Measurements from ENCODE around the gene PRICKLE3. TPM values are rescaled to one million over a fixed set of nuclear protein-coding genes. Genes with fewer than 3 reads are reported as not detected.

PRICKLE3 gene
- total RNA-seq, 1 experiment from 2014 or later = 14.5 TPM

- peaks cover 6% of the 10 kb centered on the region for H3K9me3 Mint-ChIP-seq (ENCODE audit: unreplicated experiment)
- no peaks in the 10 kb centered on the region for H3K27me3 Mint-ChIP-seq (ENCODE audit: insufficient read depth, unreplicated experiment)
- H3K27ac Mint-ChIP-seq (ENCODE audit: low read depth, unreplicated experiment) = peak overlapping the region; percentile 86
- peaks cover 16% of the 10 kb centered on the region for H3K4me1 Mint-ChIP-seq (ENCODE audit: insufficient read depth, unreplicated experiment)
- peak overlapping the region; percentile 83 for H3K4me3 Mint-ChIP-seq (ENCODE audit: unreplicated experiment)
- TF ChIP-seq, protein P1, sequence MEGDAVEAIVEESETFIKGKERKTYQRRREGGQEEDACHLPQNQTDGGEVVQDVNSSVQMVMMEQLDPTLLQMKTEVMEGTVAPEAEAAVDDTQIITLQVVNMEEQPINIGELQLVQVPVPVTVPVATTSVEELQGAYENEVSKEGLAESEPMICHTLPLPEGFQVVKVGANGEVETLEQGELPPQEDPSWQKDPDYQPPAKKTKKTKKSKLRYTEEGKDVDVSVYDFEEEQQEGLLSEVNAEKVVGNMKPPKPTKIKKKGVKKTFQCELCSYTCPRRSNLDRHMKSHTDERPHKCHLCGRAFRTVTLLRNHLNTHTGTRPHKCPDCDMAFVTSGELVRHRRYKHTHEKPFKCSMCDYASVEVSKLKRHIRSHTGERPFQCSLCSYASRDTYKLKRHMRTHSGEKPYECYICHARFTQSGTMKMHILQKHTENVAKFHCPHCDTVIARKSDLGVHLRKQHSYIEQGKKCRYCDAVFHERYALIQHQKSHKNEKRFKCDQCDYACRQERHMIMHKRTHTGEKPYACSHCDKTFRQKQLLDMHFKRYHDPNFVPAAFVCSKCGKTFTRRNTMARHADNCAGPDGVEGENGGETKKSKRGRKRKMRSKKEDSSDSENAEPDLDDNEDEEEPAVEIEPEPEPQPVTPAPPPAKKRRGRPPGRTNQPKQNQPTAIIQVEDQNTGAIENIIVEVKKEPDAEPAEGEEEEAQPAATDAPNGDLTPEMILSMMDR (IDR thresholded peaks at IDR 0.05; ENCODE audit: unreplicated experiment) = no peak
- intact Hi-C loops (cut with micrococcal nuclease) = loop anchor here (5.0 to 10.0 kb wide), 2 partner anchors 565 to 688 kb away; partner anchors contain the start of gene USP27X
- peaks cover 10% of the 10 kb centered on the region for H3K36me3 Mint-ChIP-seq (ENCODE audit: insufficient read depth, unreplicated experiment)
- ChIA-PET CTCF (interaction anchor here (0.6 to 3.7 kb wide), 5 partner anchors 25 to 649 kb away, joined by 3 to 15 read pairs (median 5); no protein-coding TSS in a partner anchor), POLR2A (interaction anchor here (0.6 to 2.7 kb wide), 8 partner anchors 14 to 1952 kb away, joined by 3 to 48 read pairs (median 4); partner anchors contain the start of gene PLP2)
- BruUV-seq (replicated peaks) = no TSS peak
- no peak for DNase-seq (ENCODE audit: unreplicated experiment)
Observed at GRCh38 chrX:49189606-49190005, 3.4 kb upstream of the PRICKLE3 start.

GRCh38 chrX:49188468-49189076 lies 2.4 kb upstream of the PRICKLE3 start:
- Mint-ChIP-seq H3K4me3 (ENCODE audit: unreplicated experiment) (no peak overlapping the region), H3K27me3 (ENCODE audit: insufficient read depth, unreplicated experiment) (no peaks in the 10 kb centered on the region), H3K36me3 (ENCODE audit: insufficient read depth, unreplicated experiment) (peaks cover 17% of the 10 kb centered on the region), H3K4me1 (ENCODE audit: insufficient read depth, unreplicated experiment) (peaks cover 16% of the 10 kb centered on the region), H3K27ac (ENCODE audit: low read depth, unreplicated experiment) (no peak overlapping the region), H3K9me3 (ENCODE audit: unreplicated experiment) (peaks cover 6% of the 10 kb centered on the region)
- ChIA-PET POLR2A (interaction anchor here (0.5 to 1.0 kb wide), 3 partner anchors 21 to 721 kb away, joined by 3 to 4 read pairs (median 4); no protein-coding TSS in a partner anchor), CTCF (no interaction called here)
- intact Hi-C loops (cut with micrococcal nuclease) = no loop called here
- no TSS peak for BruUV-seq (replicated peaks)
- TF ChIP-seq, protein P1 (IDR thresholded peaks at IDR 0.05; ENCODE audit: unreplicated experiment) = no peak
- DNase-seq (ENCODE audit: unreplicated experiment) = no peak

GRCh38 chrX:49187526-49187925 lies 1.4 kb upstream of the PRICKLE3 start:
- peaks cover 17% of the 10 kb centered on the region for H3K36me3 Mint-ChIP-seq (ENCODE audit: insufficient read depth, unreplicated experiment)
- TF ChIP-seq, protein P1 (IDR thresholded peaks at IDR 0.05; ENCODE audit: unreplicated experiment) = no peak
- intact Hi-C loops (cut with micrococcal nuclease) = no loop called here
- DNase-seq (ENCODE audit: unreplicated experiment) = no peak
- no peak overlapping the region for H3K27ac Mint-ChIP-seq (ENCODE audit: low read depth, unreplicated experiment)
- H3K4me3 Mint-ChIP-seq (ENCODE audit: unreplicated experiment) = no peak overlapping the region
- peaks cover 6% of the 10 kb centered on the region for H3K9me3 Mint-ChIP-seq (ENCODE audit: unreplicated experiment)
- H3K4me1 Mint-ChIP-seq (ENCODE audit: insufficient read depth, unreplicated experiment) = peaks cover 16% of the 10 kb centered on the region
- CTCF ChIA-PET = interaction anchor here (0.6 kb wide), 1 partner anchor 8 kb away, joined by 3 read pairs; no protein-coding TSS in a partner anchor
- H3K27me3 Mint-ChIP-seq (ENCODE audit: insufficient read depth, unreplicated experiment) = no peaks in the 10 kb centered on the region
- POLR2A ChIA-PET = interaction anchor here (1.0 kb wide), 1 partner anchor 21 kb away, joined by 4 read pairs; no protein-coding TSS in a partner anchor
- BruUV-seq (replicated peaks) = no TSS peak

DNA sequence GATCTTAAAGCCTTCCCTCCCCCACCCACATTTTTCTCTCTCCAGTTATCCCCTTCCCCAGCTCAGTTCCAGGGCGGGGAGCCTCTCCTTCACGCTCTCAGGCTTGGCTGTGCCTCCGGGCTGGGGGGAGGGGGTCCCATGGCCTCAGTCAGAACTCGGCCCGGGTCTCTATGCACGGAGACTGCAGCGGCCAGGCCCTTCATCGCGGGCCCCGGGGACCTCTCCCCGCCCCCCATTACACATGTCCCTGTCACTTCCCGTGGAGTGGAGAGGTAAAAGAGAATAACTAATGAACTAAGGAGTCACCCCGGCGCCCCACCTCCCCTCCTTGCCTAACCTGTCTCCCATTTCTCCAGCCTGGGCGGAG lies 838 bp upstream of the PRICKLE3 start:
- intact Hi-C loops (cut with micrococcal nuclease) = no loop called here
- CTCF ChIA-PET = no interaction called here
- Mint-ChIP-seq H3K27me3 (ENCODE audit: insufficient read depth, unreplicated experiment) (no peaks in the 10 kb centered on the region), H3K27ac (ENCODE audit: low read depth, unreplicated experiment) (no peak overlapping the region), H3K4me1 (ENCODE audit: insufficient read depth, unreplicated experiment) (peaks cover 16% of the 10 kb centered on the region), H3K4me3 (ENCODE audit: unreplicated experiment) (peak overlapping the region; percentile 75), H3K36me3 (ENCODE audit: insufficient read depth, unreplicated experiment) (peaks cover 19% of the 10 kb centered on the region), H3K9me3 (ENCODE audit: unreplicated experiment) (peaks cover 6% of the 10 kb centered on the region)
- no TSS peak for BruUV-seq (replicated peaks)
- POLR2A ChIA-PET = interaction anchor here (0.7 to 0.8 kb wide), 2 partner anchors 19 to 147 kb away, joined by 3 read pairs; no protein-coding TSS in a partner anchor
- DNase-seq (ENCODE audit: unreplicated experiment) = no peak
- TF ChIP-seq, protein P1 (IDR thresholded peaks at IDR 0.05; ENCODE audit: unreplicated experiment) = no peak

Data from MCF 10A (cell line).